Colonic mucosa (tissue), 4 donors: ENCODE results near the gene FRMD5. TPM values are rescaled to one million over a fixed set of nuclear protein-coding genes. Genes with fewer than 3 reads are reported as not detected.

ENCODE experiments used
- DNase-seq: peaks from one replicate; pipeline ENCODE4 v3.0.0-alpha.2; 2020
- H3K27ac ChIP-seq: fragments of 200-600 bp; one replicate; pipeline ENCODE4 v1.8.0; 2021
- H3K27me3 ChIP-seq: fragments of 200-600 bp; one replicate; pipeline ENCODE4 v1.8.0; 2021
- H3K36me3 ChIP-seq: fragments of 200-600 bp; one replicate; pipeline ENCODE4 v1.8.0; 2021
- H3K4me1 ChIP-seq: fragments of 200-600 bp; one replicate; pipeline ENCODE4 v1.8.0; 2021; ENCODE audit warnings: mild to moderate bottlenecking
- H3K4me3 ChIP-seq: fragments of 200-600 bp; one replicate; pipeline ENCODE4 v1.8.0; 2021
- H3K9ac ChIP-seq, 2 donors: one replicate each; pipeline ENCODE4 v1.7.0; 2013; ENCODE audit warnings: control low read depth in 2 of 2, low read depth in 2 of 2, low read length in 2 of 2
- H3K9me3 ChIP-seq: fragments of 200-600 bp; one replicate; pipeline ENCODE4 v1.8.0; 2021
- intact Hi-C: fragments of 100-400 bp; cut with DNase I; formaldehyde crosslinking; loops from one replicate; pipeline ENCODE4 v1.14.1; 2022
- total RNA-seq, 2 donors: library from RNA; stranded (reverse); fragmentation: NEBNext Ultra II Directional in 1 of 2; extraction: Animal tissue kit (Norgen Biotek cat#: 25700) in 1 of 2; gene quantifications; one replicate each; pipeline ENCODE4 v1.2.1, GENCODE V29; 2021
- TF ChIP-seq, protein P1 (sequence below): fragments of 200-600 bp; IDR thresholded peaks from one replicate; pipeline ENCODE4 v1.8.0; 2022; ENCODE audit warnings: antibody characterized with exemption, mild to moderate bottlenecking
- donor health status: healthy.
- donor health status: DM: no; HTN: no; CAD: no.
- donor health status: DM: no; HTN: no; CAD: no.

The FRMD5 gene
- total RNA-seq, 2 donors from 2014 or later, result 2.9 to 3.4 TPM

DNA sequence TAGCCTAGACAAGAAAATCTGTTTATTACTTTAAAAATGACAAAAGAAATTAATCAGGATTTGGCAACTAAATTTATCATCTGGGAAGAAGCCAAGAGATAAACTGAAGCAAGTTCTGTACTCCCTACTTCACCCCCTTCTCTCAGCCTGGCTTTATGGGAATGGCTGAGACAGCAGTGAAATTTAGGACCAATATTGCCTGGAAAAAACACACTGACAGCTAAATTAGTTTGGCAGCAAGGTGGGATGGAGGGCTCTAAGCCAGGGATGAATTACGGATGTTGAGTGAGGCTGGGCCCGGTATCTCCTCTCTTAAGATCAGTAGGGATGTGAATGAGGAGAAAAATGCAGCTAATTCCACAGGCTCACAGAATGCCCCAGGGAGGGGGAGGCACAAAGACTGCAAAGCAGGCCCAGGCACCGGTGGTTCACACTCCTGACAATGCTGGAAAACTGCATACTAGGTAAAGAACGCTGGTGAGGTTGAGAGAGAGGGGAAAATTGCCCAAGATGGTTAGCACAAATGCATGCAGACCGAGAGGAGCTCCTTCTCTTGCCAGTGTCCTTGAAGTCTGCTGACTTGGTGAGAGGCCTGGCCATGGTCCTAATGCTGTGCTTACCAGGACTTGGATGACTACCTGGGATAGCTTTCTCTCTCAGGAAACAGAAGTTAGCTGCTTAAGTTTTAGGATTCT is 279.3 kb downstream of the FRMD5 start:
- no peak overlapping the region for H3K9ac ChIP-seq
- H3K27ac ChIP-seq, result no peak overlapping the region
- no peaks in the 10 kb centered on the region for H3K27me3 ChIP-seq
- TF ChIP-seq, protein P1, sequence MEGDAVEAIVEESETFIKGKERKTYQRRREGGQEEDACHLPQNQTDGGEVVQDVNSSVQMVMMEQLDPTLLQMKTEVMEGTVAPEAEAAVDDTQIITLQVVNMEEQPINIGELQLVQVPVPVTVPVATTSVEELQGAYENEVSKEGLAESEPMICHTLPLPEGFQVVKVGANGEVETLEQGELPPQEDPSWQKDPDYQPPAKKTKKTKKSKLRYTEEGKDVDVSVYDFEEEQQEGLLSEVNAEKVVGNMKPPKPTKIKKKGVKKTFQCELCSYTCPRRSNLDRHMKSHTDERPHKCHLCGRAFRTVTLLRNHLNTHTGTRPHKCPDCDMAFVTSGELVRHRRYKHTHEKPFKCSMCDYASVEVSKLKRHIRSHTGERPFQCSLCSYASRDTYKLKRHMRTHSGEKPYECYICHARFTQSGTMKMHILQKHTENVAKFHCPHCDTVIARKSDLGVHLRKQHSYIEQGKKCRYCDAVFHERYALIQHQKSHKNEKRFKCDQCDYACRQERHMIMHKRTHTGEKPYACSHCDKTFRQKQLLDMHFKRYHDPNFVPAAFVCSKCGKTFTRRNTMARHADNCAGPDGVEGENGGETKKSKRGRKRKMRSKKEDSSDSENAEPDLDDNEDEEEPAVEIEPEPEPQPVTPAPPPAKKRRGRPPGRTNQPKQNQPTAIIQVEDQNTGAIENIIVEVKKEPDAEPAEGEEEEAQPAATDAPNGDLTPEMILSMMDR, result no peak
- H3K9me3 ChIP-seq, result no peaks in the 10 kb centered on the region
- no peaks in the 10 kb centered on the region for H3K36me3 ChIP-seq
- no peak overlapping the region for H3K4me3 ChIP-seq
- DNase-seq, result no peak
- intact Hi-C loops, result no loop called here
- no peaks in the 10 kb centered on the region for H3K4me1 ChIP-seq

DNA sequence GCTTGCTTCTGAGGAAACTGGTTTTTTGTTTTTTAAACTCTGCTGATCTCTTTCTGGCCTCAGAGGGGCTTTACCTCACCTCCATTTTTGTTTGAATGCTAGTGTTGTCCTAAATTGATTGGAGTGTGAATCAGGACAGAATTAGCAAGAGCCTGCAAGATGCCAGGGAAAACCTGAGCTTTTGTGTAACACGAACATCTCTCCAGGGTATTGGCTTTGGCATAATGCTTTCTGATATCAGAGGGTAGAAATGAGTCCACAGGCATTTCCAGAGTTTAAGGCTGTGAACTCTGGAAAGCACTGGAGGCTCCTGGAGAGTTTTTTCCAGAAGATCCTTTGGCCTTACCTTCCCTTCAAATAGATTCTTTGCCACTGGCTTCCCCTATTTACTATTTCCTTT is 281.1 kb downstream of the FRMD5 start:
- no peaks in the 10 kb centered on the region for H3K9me3 ChIP-seq
- no peak overlapping the region for H3K4me3 ChIP-seq
- DNase-seq, result no peak
- no peaks in the 10 kb centered on the region for H3K36me3 ChIP-seq
- no peaks in the 10 kb centered on the region for H3K27me3 ChIP-seq
- TF ChIP-seq, protein P1, result no peak
- H3K9ac ChIP-seq, result no peak overlapping the region
- H3K27ac ChIP-seq, result no peak overlapping the region
- no peaks in the 10 kb centered on the region for H3K4me1 ChIP-seq
- intact Hi-C loops, result no loop called here

DNA sequence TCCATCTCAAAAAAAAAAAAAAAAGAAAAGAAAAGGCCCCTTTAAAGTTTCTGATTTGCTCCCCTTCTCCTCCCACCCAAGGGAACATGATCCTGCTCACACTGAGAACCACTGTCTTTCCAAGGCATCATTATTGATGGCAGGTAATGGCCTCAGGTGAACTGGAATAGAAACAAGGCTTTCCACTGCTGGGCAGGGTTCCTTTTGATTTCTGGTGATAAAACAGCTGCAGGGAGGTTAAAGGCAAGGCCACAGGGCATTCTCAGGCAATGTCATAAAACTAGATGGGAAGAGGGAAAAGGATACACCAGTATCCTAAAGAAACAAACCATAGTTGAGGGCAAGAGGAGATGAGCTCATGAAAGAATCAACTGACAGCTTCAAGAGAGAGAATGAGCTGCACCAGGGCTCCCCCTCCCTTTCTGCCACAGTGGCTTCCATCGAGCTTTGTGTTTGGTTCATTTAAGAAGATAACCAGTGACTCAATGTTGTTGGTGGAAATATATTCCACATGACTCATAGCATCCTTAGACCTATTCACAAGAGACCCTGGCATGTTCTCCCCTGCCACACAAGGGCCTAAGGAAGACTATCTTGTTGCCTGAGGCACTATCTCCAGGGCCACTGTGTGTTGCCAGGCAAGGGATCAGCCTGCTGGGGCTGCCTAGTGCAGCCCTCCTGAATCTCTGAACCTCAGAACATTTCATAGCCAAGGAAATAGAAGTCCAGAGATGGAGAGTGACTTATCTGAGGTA is 281.9 kb downstream of the FRMD5 start:
- Histone ChIP-seq H3K9ac (no peak overlapping the region), H3K36me3 (no peaks in the 10 kb centered on the region), H3K4me3 (no peak overlapping the region), H3K27me3 (no peaks in the 10 kb centered on the region), H3K4me1 (no peaks in the 10 kb centered on the region), H3K9me3 (no peaks in the 10 kb centered on the region), H3K27ac (no peak overlapping the region)
- DNase-seq, result no peak
- TF ChIP-seq, protein P1, result no peak
- intact Hi-C loops, result no loop called here

DNA sequence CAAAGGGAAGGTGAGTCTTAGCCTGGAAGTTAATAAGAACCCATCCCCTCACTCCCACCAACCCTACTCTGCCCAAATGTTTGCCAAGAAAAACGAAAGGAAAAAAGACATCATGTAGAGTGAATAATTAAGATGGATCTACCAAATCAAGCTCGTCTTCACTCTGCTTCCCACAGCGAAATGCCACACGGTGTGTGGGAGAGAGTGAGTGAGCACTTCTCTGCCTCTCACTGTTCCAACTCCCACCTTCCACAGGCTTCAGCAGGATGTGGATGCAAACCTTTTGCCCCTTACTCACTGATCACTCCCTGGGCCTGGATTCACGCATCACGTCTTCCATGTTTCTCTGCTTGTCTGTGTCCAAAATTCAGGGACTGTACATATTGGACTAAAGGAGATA is 282.9 kb downstream of the FRMD5 start:
- Histone ChIP-seq H3K27ac (no peak overlapping the region), H3K36me3 (no peaks in the 10 kb centered on the region), H3K27me3 (no peaks in the 10 kb centered on the region), H3K4me3 (no peak overlapping the region), H3K4me1 (no peaks in the 10 kb centered on the region), H3K9ac (no peak overlapping the region), H3K9me3 (no peaks in the 10 kb centered on the region)
- TF ChIP-seq, protein P1, result no peak
- intact Hi-C loops, result no loop called here
- no peak for DNase-seq

DNA sequence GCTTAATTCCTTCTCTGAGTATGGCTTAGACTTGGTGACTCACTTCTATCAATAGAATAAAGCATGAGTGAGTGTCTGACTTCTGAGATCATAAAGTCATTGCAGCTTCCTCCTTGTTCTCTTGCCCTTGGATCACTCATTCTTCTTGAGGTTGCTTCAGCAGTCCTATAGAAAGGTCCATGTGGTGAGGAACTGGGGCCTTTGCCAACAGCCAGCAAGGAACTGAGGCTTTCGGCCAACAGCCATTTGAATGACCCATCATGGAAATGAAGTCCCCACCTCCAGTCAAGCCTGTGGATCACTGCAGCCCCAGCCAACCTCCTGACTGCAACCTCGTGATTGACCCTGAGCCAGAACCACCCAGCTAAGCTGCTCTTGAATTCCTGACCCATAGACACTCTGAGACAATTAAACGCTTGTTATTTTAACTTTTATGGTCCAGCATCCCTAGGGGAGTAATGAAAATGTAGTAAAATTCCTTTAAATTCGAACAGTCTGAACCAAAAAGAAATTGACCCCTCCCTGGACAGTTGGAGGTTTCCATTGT is 283.8 kb downstream of the FRMD5 start:
- H3K9me3 ChIP-seq, result no peaks in the 10 kb centered on the region
- no peaks in the 10 kb centered on the region for H3K36me3 ChIP-seq
- no peak overlapping the region for H3K9ac ChIP-seq
- H3K27ac ChIP-seq, result no peak overlapping the region
- H3K4me1 ChIP-seq, result no peaks in the 10 kb centered on the region
- DNase-seq, result no peak
- no peaks in the 10 kb centered on the region for H3K27me3 ChIP-seq
- H3K4me3 ChIP-seq, result no peak overlapping the region
- intact Hi-C loops, result no loop called here
- TF ChIP-seq, protein P1, result no peak
